HG03139 (cell line): ENCODE results near the gene ARHGAP44.
"Not testable (repeated sequence)": the region's sequence is repeated elsewhere in the genome, so short reads cannot be mapped to it uniquely, and the experiment has no call there.

Experiments used
- ATAC-seq: cut with Tn5 transposase; IDR thresholded peaks from one replicate; pipeline ENCODE4 v1.9.1; 2021; ENCODE audit not compliant: unreplicated experiment

Gene ARHGAP44

GRCh38 chr17:12814718-12815117 lies 25.4 kb downstream of the ARHGAP44 start:
- no peak for ATAC-seq

- ATAC-seq, result peak; percentile 100
These were observed 26.4 kb downstream of the ARHGAP44 start for GRCh38 chr17:12815642-12816141.

- ATAC-seq, result no peak
These were observed 32.2 kb downstream of the ARHGAP44 start for GRCh38 chr17:12821376-12821940.

- no peak for ATAC-seq
These were observed 37.1 kb downstream of the ARHGAP44 start for GRCh38 chr17:12826431-12826830.

GRCh38 chr17:12830777-12831247 lies 41.5 kb downstream of the ARHGAP44 start:
- no peak for ATAC-seq

GRCh38 chr17:12831839-12832238 lies 42.5 kb downstream of the ARHGAP44 start:
- no peak for ATAC-seq

- no peak for ATAC-seq
These were observed 49.7 kb downstream of the ARHGAP44 start for GRCh38 chr17:12839042-12839441.

GRCh38 chr17:12842936-12843335 lies 53.6 kb downstream of the ARHGAP44 start:
- ATAC-seq, result no peak

GRCh38 chr17:12850996-12851395 lies 61.7 kb downstream of the ARHGAP44 start:
- no peak for ATAC-seq

- no peak for ATAC-seq
These were observed 62.7 kb downstream of the ARHGAP44 start for GRCh38 chr17:12851901-12852435.

GRCh38 chr17:12853921-12854320 lies 64.6 kb downstream of the ARHGAP44 start:
- no peak for ATAC-seq

- no peak for ATAC-seq
These were observed 67.1 kb downstream of the ARHGAP44 start for GRCh38 chr17:12856416-12856815.

- ATAC-seq, result no peak
These were observed 68.3 kb downstream of the ARHGAP44 start for GRCh38 chr17:12857592-12857991.

GRCh38 chr17:12859520-12859919 lies 70.2 kb downstream of the ARHGAP44 start:
- no peak for ATAC-seq

GRCh38 chr17:12865769-12866168 lies 76.5 kb downstream of the ARHGAP44 start:
- ATAC-seq, result no peak

GRCh38 chr17:12866244-12866643 lies 76.9 kb downstream of the ARHGAP44 start:
- ATAC-seq, result no peak

GRCh38 chr17:12867726-12868125 lies 78.4 kb downstream of the ARHGAP44 start:
- no peak for ATAC-seq

- not testable (repeated sequence) for ATAC-seq
These were observed 84.3 kb downstream of the ARHGAP44 start for GRCh38 chr17:12873415-12874125.

- ATAC-seq, result no peak
These were observed 88.8 kb downstream of the ARHGAP44 start for GRCh38 chr17:12877953-12878669.

GRCh38 chr17:12879096-12879495 lies 89.8 kb downstream of the ARHGAP44 start:
- ATAC-seq, result not testable (repeated sequence)

GRCh38 chr17:12883472-12883871 lies 94.2 kb downstream of the ARHGAP44 start:
- no peak for ATAC-seq

GRCh38 chr17:12887088-12887487 lies 97.8 kb downstream of the ARHGAP44 start:
- ATAC-seq, result no peak
